A549 (cell line): ENCODE data around the gene MPDU1. TPM values are rescaled to one million over a fixed set of nuclear protein-coding genes. Genes with fewer than 3 reads are reported as not detected.

Experiments
- ATAC-seq, 2 experiments: fragments of 200-7000 bp in 1 of 2; fragments of >200 bp in 1 of 2; cut with Nextera tagmentation in 1 of 2; cut with Tn5 transposase in 1 of 2; 3 replicates each; pipeline versions ENCODE4 v1.8.0 to v1.9.1; 2018 to 2020; ENCODE audit warnings: mild to moderate bottlenecking in 1 of 2, moderate library complexity in 1 of 2
- CTCF ChIA-PET: fragments of 300-600 bp; sonication (Branson Sonifier 250); formaldehyde crosslinking; extraction: SDS; loops from one replicate; lab custom pipeline; 2021; ENCODE audit warnings: antibody characterized with exemption, inconsistent platforms; lab: Yijun Ruan, JAX
- POLR2A ChIA-PET: fragments of 350-600 bp; formaldehyde crosslinking; extraction: SDS; loops from one replicate; lab custom pipeline; 2021; ENCODE audit warnings: antibody characterized with exemption, inconsistent platforms; lab: Yijun Ruan, JAX
- DNase-seq, 2 experiments: peaks; one replicate each; pipeline versions ENCODE4 v3.0.0 to v3.0.0-alpha.2; 2011 to 2016; ENCODE audit warnings: low read depth in 1 of 2, low spot score in 1 of 2
- FAIRE-seq: peaks from 2 replicates; lab custom pipeline; 2011; peaks lifted over from hg19 to GRCh38; lab: Jason Lieb, UNC
- H3K27ac ChIP-seq, 2 experiments: fragments of >200 bp; sonication (Bioruptor Twin); formaldehyde crosslinking; 3 replicates each; pipeline ENCODE4 v1.5.1; 2016 to 2017
- H3K4me1 ChIP-seq: fragments of >200 bp; sonication (Bioruptor Twin); formaldehyde crosslinking; 3 replicates; pipeline ENCODE4 v1.6.1; 2016
- H3K4me2 ChIP-seq: fragments of >200 bp; sonication (Bioruptor Twin); formaldehyde crosslinking; 3 replicates; pipeline ENCODE4 v1.6.1; 2016
- H3K4me3 ChIP-seq: fragments of >200 bp; sonication (Bioruptor Twin); formaldehyde crosslinking; 3 replicates; pipeline ENCODE4 v1.5.1; 2016
- H3K9me3 ChIP-seq: fragments of >200 bp; sonication (Bioruptor Twin); formaldehyde crosslinking; 3 replicates; pipeline ENCODE4 v1.6.1; 2016
- CBX2 ChIP-seq: fragments of 200-600 bp; sonication (generic); IDR thresholded peaks from 2 replicates; pipeline ENCODE4 v1.6.1; 2016; ENCODE audit warnings: low read depth, mild to moderate bottlenecking, borderline replicate concordance
- CHD2 ChIP-seq: fragments of 150-350 bp; IDR thresholded peaks from 2 replicates; pipeline ENCODE4 v1.6.1; 2014; ENCODE audit warnings: low read length; ENCODE audit not compliant: partially characterized antibody
- EHF ChIP-seq: fragments of 250-450 bp; sonication (Bioruptor Pico); IDR thresholded peaks from 2 replicates; pipeline ENCODE4 v1.5.0; 2020; ENCODE audit warnings: mild to moderate bottlenecking
- EP300 ChIP-seq, 2 experiments: fragments of >200 bp; sonication (Bioruptor Twin); formaldehyde crosslinking; IDR thresholded peaks; 2 replicates in 1 of 2; 3 replicates in 1 of 2; pipeline ENCODE4 v1.6.1; 2016 to 2017
- FOSB ChIP-seq: fragments of 250-450 bp; sonication (Bioruptor Pico); IDR thresholded peaks from 2 replicates; pipeline ENCODE4 v1.5.0; 2020; ENCODE audit warnings: mild to moderate bottlenecking, moderate library complexity
- FOSL2 ChIP-seq, 2 experiments: fragments of 450-650 bp in 1 of 2; fragments of >200 bp in 1 of 2; sonication (Bioruptor Twin) in 1 of 2; formaldehyde crosslinking; IDR thresholded peaks; 2 replicates each; pipeline versions ENCODE4 v1.5.0 to v1.6.1; 2016 to 2020; ENCODE audit warnings: mild to moderate bottlenecking in 1 of 2, moderate library complexity in 1 of 2
- FOXS1 ChIP-seq: fragments of 250-450 bp; sonication (Bioruptor Pico); IDR thresholded peaks from 2 replicates; pipeline ENCODE4 v1.5.0; 2020; ENCODE audit warnings: mild to moderate bottlenecking, moderate library complexity
- HDAC2 ChIP-seq: fragments of 200-600 bp; sonication (generic); IDR thresholded peaks from 2 replicates; pipeline ENCODE4 v1.6.1; 2016
- HES2 ChIP-seq: fragments of >200 bp; sonication (Bioruptor Twin); formaldehyde crosslinking; IDR thresholded peaks from 2 replicates; pipeline ENCODE4 v1.6.1; 2016
- HMGXB4 ChIP-seq: fragments of 250-450 bp; sonication (Bioruptor Pico); IDR thresholded peaks from 2 replicates; pipeline ENCODE4 v1.5.0; 2021; ENCODE audit warnings: mild to moderate bottlenecking, moderate library complexity, borderline replicate concordance
- HOXB13 ChIP-seq: fragments of 250-450 bp; sonication (Bioruptor Pico); IDR thresholded peaks from 2 replicates; pipeline ENCODE4 v1.5.0; 2020; ENCODE audit warnings: low read depth, mild to moderate bottlenecking, moderate library complexity
- HOXB5 ChIP-seq: fragments of 250-450 bp; sonication (Bioruptor Pico); IDR thresholded peaks from 2 replicates; pipeline ENCODE4 v1.5.0; 2020; ENCODE audit warnings: mild to moderate bottlenecking, moderate library complexity
- JUN ChIP-seq, 2 experiments: fragments of >200 bp; sonication (Bioruptor Twin); formaldehyde crosslinking; IDR thresholded peaks; 2 replicates in 1 of 2; 3 replicates in 1 of 2; pipeline ENCODE4 v1.6.1; 2016 to 2017
- JUNB ChIP-seq: fragments of >200 bp; sonication (Bioruptor Twin); formaldehyde crosslinking; IDR thresholded peaks from 2 replicates; pipeline ENCODE4 v1.6.1; 2016
- MAX ChIP-seq: IDR thresholded peaks from 2 replicates; pipeline ENCODE4 v1.6.1; 2012
- MYC ChIP-seq: IDR thresholded peaks from 2 replicates; pipeline ENCODE4 v1.6.1; 2012; ENCODE audit warnings: mild to moderate bottlenecking, inconsistent platforms, low read length, improper control_type of control experiment, borderline replicate concordance
- NFE2L2 ChIP-seq: fragments of 150-350 bp; conservative IDR thresholded peaks from 2 replicates; pipeline ENCODE4 v1.6.1; 2014; ENCODE audit warnings: low read length
- PBX3 ChIP-seq: IDR thresholded peaks from 2 replicates; pipeline ENCODE4 v1.6.1; 2012
- PHF8 ChIP-seq: fragments of 200-600 bp; sonication (generic); IDR thresholded peaks from 2 replicates; pipeline ENCODE4 v1.6.1; 2016; ENCODE audit warnings: low read depth, mild to moderate bottlenecking, antibody characterized with exemption, moderate library complexity, borderline replicate concordance
- POLR2A ChIP-seq: IDR thresholded peaks from 2 replicates; pipeline ENCODE4 v1.6.1; 2012; ENCODE audit warnings: mild to moderate bottlenecking, low read length
- POLR2AphosphoS2 ChIP-seq: conservative IDR thresholded peaks from 2 replicates; pipeline ENCODE4 v1.6.1; 2012; ENCODE audit warnings: low read length, improper control_type of control experiment, inconsistent platforms
- RAD21 ChIP-seq, 2 experiments: fragments of >200 bp in 1 of 2; sonication (Bioruptor Twin) in 1 of 2; formaldehyde crosslinking in 1 of 2; IDR thresholded peaks in 1 of 2; conservative IDR thresholded peaks in 1 of 2; 2 replicates in 1 of 2; 3 replicates in 1 of 2; pipeline ENCODE4 v1.6.1; 2012 to 2018; ENCODE audit warnings: inconsistent platforms in 1 of 2
- RARB ChIP-seq: fragments of 250-450 bp; sonication (Bioruptor Pico); IDR thresholded peaks from 2 replicates; pipeline ENCODE4 v1.8.0; 2021; ENCODE audit warnings: mild to moderate bottlenecking, moderate library complexity
- RCOR1 ChIP-seq: fragments of 150-350 bp; IDR thresholded peaks from 2 replicates; pipeline ENCODE4 v1.6.1; 2014; ENCODE audit warnings: antibody characterized with exemption, low read length, low read depth
- REST ChIP-seq: fragments of 200-600 bp; sonication (generic); IDR thresholded peaks from 2 replicates; pipeline ENCODE4 v1.6.1; 2016; ENCODE audit warnings: antibody characterized with exemption, mild to moderate bottlenecking, moderate library complexity
- RFX5 ChIP-seq: fragments of 450-650 bp; IDR thresholded peaks from 2 replicates; pipeline ENCODE4 v1.7.1; 2014; ENCODE audit warnings: antibody characterized with exemption, mild to moderate bottlenecking, moderate library complexity
- RNF2 ChIP-seq: fragments of 200-600 bp; sonication (generic); IDR thresholded peaks from 2 replicates; pipeline ENCODE4 v1.6.1; 2016; ENCODE audit warnings: low read depth, mild to moderate bottlenecking, antibody characterized with exemption, moderate library complexity, borderline replicate concordance
- TFCP2L1 ChIP-seq: fragments of 250-450 bp; sonication (Bioruptor Pico); IDR thresholded peaks from 2 replicates; pipeline ENCODE4 v1.5.0; 2021; ENCODE audit warnings: mild to moderate bottlenecking
- TP53 ChIP-seq: fragments of 250-450 bp; sonication (Bioruptor Pico); IDR thresholded peaks from 2 replicates; pipeline ENCODE4 v1.5.0; 2021; ENCODE audit warnings: mild to moderate bottlenecking, moderate library complexity
- ZFP36 ChIP-seq: fragments of 450-650 bp; IDR thresholded peaks from 2 replicates; pipeline ENCODE4 v1.6.1; 2014; ENCODE audit warnings: borderline replicate concordance; ENCODE audit not compliant: partially characterized antibody
- ZSCAN20 ChIP-seq: fragments of 250-450 bp; sonication (Bioruptor Pico); IDR thresholded peaks from 2 replicates; pipeline ENCODE4 v1.8.0; 2022; ENCODE audit warnings: mild to moderate bottlenecking, moderate library complexity
- WGBS: methylation state at CpG from one replicate; pipeline ENCODE4 v1.1.6; 2017; ENCODE audit errors: missing lambda C conversion rate; 5-methylcytosine and 5-hydroxymethylcytosine counted together
- polyA plus RNA-seq, 4 experiments: library from polyadenylated mRNA; depleted of rRNA in 3 of 4; stranded (reverse); fragments of >200 nt; fragmentation: RNase III in 1 of 4; extraction: RNeasy Plus Mini Kit Qiagen cat#74134 plus additional on column Dnase treatment in 1 of 4; gene quantifications; 2 replicates in 3 of 4; 3 replicates in 1 of 4; pipeline ENCODE4 v1.2.3, GENCODE V29; 2011 to 2017

Gene MPDU1
- polyA plus RNA-seq, 2 of the 4 experiments (the other 2 are of a cell fraction), result 134 to 148 TPM

- ATAC-seq, result peak; percentile 41 to 54
- ChIA-PET CTCF (interaction anchor here (0.7 to 4.6 kb wide), 10 partner anchors 7 to 528 kb away, joined by 3 to 30 read pairs (median 8); partner anchors contain the start of genes FXR2, MPDU1, SENP3 and SOX15), POLR2A (interaction anchor here (0.9 to 5.0 kb wide), 7 partner anchors 10 to 114 kb away, joined by 3 to 34 read pairs (median 6); partner anchors contain the start of genes MPDU1, POLR2A, SAT2 and SOX15)
- peaks cover 48% of the 10 kb centered on the region for H3K4me1 ChIP-seq
- peak; percentile 91 to 92 for DNase-seq
- 3% methylated on average over 45 of the region's 71 CpGs for WGBS
- no peak for FAIRE-seq
- peak overlapping the region; percentile 90 for H3K4me2 ChIP-seq
- peak overlapping the region; percentile 96 to 97 for H3K27ac ChIP-seq
- no peaks in the 10 kb centered on the region for H3K9me3 ChIP-seq
- peak overlapping the region; percentile 96 for H3K4me3 ChIP-seq
- TF ChIP-seq POLR2A (no peak), JUN (IDR thresholded peaks at IDR 0.05) (peak; percentile 42 to 66; a peak in 3 of 5 replicates), ZFP36 (no peak), FOSB (CRISPR knock-in tag) (no peak), PHF8 (no peak), POLR2AphosphoS2 (peak; percentile 97), NFE2L2 (no peak), RFX5 (no peak), HOXB5 (CRISPR knock-in tag) (no peak), FOSL2 (IDR thresholded peaks at IDR 0.05) (no peak), FOSL2 (CRISPR knock-in tag; IDR thresholded peaks at IDR 0.05) (no peak), RCOR1 (no peak), TP53 (CRISPR knock-in tag) (peak; percentile 9), HOXB13 (CRISPR knock-in tag) (no peak), PBX3 (no peak), RAD21 (conservative IDR thresholded peaks at IDR 0.05 in 1 of 2, IDR thresholded peaks at IDR 0.05 in 1 of 2) (no peak), EP300 (IDR thresholded peaks at IDR 0.05) (peak in 1 of 2 experiments; percentile 36; a peak in 1 of 5 replicates), HDAC2 (no peak), EHF (CRISPR knock-in tag) (0 out of 2 replicates have a peak, but pooled peaks have one; percentile 7), REST (peak; percentile 6; the same call in 1 of the 2 replicates), CBX2 (no peak), RARB (CRISPR knock-in tag) (peak; percentile 26; the same call in 1 of the 2 replicates), ZSCAN20 (no peak), TFCP2L1 (peak; percentile 82; the same call in 1 of the 2 replicates), JUNB (no peak), HMGXB4 (CRISPR knock-in tag) (0 out of 2 replicates have a peak, but pooled peaks have one; percentile 8), MYC (peak; percentile 99), RNF2 (no peak), FOXS1 (CRISPR knock-in tag) (no peak), CHD2 (peak; percentile 64), HES2 (0 out of 2 replicates have a peak, but pooled peaks have one; percentile 26), MAX (peak; percentile 98)
These were observed 10.2 kb upstream of the MPDU1 start for GRCh38 chr17:7573324-7574080.
